Measurements from ENCODE around the gene ARHGAP26.

- TF ChIP-seq, protein P1, sequence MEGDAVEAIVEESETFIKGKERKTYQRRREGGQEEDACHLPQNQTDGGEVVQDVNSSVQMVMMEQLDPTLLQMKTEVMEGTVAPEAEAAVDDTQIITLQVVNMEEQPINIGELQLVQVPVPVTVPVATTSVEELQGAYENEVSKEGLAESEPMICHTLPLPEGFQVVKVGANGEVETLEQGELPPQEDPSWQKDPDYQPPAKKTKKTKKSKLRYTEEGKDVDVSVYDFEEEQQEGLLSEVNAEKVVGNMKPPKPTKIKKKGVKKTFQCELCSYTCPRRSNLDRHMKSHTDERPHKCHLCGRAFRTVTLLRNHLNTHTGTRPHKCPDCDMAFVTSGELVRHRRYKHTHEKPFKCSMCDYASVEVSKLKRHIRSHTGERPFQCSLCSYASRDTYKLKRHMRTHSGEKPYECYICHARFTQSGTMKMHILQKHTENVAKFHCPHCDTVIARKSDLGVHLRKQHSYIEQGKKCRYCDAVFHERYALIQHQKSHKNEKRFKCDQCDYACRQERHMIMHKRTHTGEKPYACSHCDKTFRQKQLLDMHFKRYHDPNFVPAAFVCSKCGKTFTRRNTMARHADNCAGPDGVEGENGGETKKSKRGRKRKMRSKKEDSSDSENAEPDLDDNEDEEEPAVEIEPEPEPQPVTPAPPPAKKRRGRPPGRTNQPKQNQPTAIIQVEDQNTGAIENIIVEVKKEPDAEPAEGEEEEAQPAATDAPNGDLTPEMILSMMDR (conservative IDR thresholded peaks at IDR 0.05; ENCODE audit: low read depth in 2 of 2): no peak
- TF ChIP-seq POLR2AphosphoS5 (IDR thresholded peaks at IDR 0.05; ENCODE audit: low read depth) (no peak), REST (IDR thresholded peaks at IDR 0.05; ENCODE audit: unreplicated experiment) (no peak), EZH2phosphoT487 (IDR thresholded peaks at IDR 0.05; ENCODE audit: unreplicated experiment) (no peak), NANOG (IDR thresholded peaks at IDR 0.05; ENCODE audit: borderline replicate concordance) (no peak), EZH2 (IDR thresholded peaks at IDR 0.05; ENCODE audit: low read depth, unreplicated experiment) (no peak), CREB1 (CRISPR knock-in tag; IDR thresholded peaks at IDR 0.05; ENCODE audit: low read depth) (no peak), JUNB (IDR thresholded peaks at IDR 0.05; ENCODE audit: unreplicated experiment) (no peak), STAT1 (IDR thresholded peaks at IDR 0.05; ENCODE audit: unreplicated experiment) (no peak), ZNF114 (CRISPR knock-in tag; IDR thresholded peaks at IDR 0.05) (no peak), ZNF331 (CRISPR knock-in tag; IDR thresholded peaks at IDR 0.05; ENCODE audit: low read depth) (no peak), ZNF462 (CRISPR knock-in tag; IDR thresholded peaks at IDR 0.05) (no peak)
- TF ChIP-seq, protein P2, sequence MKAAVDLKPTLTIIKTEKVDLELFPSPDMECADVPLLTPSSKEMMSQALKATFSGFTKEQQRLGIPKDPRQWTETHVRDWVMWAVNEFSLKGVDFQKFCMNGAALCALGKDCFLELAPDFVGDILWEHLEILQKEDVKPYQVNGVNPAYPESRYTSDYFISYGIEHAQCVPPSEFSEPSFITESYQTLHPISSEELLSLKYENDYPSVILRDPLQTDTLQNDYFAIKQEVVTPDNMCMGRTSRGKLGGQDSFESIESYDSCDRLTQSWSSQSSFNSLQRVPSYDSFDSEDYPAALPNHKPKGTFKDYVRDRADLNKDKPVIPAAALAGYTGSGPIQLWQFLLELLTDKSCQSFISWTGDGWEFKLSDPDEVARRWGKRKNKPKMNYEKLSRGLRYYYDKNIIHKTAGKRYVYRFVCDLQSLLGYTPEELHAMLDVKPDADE (IDR thresholded peaks at IDR 0.05): no peak
Measured at GRCh38 chr5:143277536-143277935, 507.4 kb downstream of the ARHGAP26 start.

Data from GM23338 (cell line).